ENCODE data around the gene GAD2. TPM values are rescaled to one million over a fixed set of nuclear protein-coding genes. Genes with fewer than 3 reads are reported as not detected.
A peak's percentile ranks its signal among the peaks of the same experiment; 100 is the strongest.

The GAD2 gene
- total RNA-seq, 1 experiment from 2014 or later, result not detected

DNA sequence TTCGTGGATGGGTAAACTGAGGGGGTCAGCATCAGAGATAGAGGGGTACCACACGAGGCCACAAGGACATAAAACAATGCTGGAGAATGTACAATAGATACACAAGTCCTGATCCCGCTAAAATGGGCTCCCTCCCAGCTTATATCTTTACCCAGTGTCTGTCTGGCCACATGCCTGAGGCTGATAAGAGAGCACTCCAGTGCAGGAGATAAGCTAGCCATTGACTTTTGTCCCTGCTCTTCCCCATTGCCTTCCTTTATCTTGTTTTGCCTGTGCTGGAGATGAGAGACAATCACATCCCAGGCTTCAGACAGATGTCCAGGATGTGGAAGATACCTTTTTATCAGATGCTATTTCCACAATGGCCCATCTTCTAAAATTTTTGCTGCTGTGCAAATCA, 6.0 kb downstream of the GAD2 start:
- DNase-seq (ENCODE audit: low spot score), result no peak

- DNase-seq (ENCODE audit: low spot score), result no peak
Observed at GRCh38 chr10:26225322-26225721, 8.7 kb downstream of the GAD2 start.

- no peak for DNase-seq (ENCODE audit: low spot score)
Observed at GRCh38 chr10:26227786-26228185, 11.2 kb downstream of the GAD2 start.

- DNase-seq (ENCODE audit: low spot score), result no peak
Observed at GRCh38 chr10:26232174-26232573, 15.6 kb downstream of the GAD2 start.

DNA sequence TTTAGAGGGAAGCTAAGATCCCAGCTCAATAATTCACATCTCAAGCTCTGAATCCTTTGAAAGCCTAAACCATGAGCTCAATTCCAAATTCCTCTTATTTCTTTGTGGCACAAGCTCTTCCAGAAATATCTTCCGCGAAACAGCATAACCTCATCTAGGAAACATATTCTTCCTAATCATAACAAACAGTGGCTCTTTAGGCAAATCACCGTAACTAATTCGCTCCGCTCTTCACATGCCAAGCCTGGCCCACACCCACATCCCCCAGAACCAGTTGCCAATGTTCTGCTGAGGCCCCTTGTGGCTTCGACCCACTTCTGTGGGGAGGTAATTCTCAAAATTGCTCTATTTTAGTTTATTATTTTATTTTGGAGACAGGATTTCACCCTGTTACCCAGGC, 19.2 kb downstream of the GAD2 start:
- DNase-seq (ENCODE audit: low spot score), result no peak

DNA sequence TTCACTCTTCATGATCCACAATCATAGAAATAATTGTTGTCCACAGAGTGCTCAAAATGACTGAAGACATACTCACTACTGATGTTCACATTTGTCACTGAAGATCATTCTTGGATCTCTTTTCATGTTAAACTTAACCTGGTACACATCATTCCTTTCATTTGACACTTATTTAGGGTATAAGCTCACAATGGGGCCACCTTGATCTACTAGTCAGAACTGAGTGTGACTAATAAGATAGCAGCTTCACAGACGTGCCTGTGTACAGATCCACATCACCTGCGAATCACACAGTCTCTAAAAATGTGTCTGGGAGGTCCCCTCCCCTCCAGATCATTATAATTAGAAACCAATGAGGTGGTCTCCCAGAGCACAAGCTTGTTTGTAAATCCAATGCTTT, 21.8 kb downstream of the GAD2 start:
- no peak for DNase-seq (ENCODE audit: low spot score)

DNA sequence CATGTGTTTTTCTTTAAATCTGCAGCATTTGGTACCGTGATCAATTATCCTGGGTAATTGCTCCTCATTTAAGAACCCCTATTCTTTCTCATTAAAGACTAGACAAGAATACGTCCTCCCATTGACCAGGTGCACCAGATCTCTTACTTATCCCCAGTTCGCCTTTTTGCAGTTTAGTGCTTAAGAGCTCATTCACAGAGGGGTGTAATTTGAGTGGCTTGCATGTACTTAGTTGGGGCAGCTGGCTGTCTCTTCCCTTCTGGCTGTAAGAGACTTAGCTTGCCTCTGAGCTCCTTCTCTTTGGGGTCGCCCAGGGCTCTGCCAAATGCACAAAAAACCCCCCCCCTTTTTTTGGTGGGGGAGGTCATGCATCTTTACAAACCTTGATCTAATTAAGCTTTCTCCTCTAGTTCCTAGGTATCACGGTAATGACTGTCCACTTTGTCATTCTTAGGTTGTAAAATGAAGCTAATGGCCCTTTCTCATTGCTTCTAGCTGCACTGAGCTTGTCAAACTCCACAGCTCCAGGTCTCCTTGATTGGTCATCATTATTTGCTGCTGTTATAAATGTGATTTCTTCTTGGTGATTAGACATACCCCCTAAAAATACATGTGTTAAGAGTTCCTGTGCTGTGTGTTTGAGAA, 26.3 kb downstream of the GAD2 start:
- DNase-seq (ENCODE audit: low spot score), result no peak

GRCh38 chr10:26243351-26243720, 26.8 kb downstream of the GAD2 start:
- DNase-seq (ENCODE audit: low spot score), result no peak

- DNase-seq (ENCODE audit: low spot score), result no peak
Observed at GRCh38 chr10:26249681-26250080, 33.1 kb downstream of the GAD2 start.

DNA sequence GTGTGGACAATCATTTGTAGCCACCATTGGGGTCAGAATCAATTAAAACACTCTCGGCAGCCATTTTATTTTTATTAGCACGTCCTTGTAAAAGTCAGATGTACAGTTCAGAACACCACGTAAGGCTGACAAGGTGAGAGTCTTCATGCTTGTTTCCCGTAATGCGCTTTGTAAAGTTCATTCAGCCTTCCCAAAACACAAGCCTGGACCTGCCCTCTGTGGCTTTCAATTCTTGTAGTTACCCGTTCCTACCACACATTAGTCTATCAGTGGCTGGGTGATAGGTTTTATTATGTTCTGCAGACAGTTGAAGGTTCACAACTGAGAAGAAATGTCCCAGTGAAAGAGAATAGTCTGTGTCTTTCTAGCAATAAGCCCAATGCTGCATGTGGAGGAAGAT, 35.4 kb downstream of the GAD2 start:
- no peak for DNase-seq (ENCODE audit: low spot score)

DNA sequence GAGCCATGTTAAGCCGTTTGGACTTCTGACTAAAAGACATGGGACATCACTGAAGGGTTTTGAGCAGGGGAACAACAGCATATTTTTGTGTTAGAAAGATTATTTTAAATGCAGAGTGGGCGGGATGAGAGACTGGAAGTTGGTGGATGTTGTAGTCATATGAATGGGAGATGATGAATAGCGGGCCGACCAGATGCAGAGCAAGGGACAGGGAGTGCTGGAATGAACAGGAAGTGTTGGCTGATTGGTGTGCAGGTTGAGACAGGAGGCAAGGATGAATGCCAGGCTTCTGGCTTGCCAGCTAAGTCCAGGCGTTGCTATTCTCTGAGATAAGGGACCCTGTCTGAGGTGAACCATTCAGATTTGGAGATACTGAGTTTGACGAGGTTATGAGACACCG, 38.0 kb downstream of the GAD2 start:
- DNase-seq (ENCODE audit: low spot score), result no peak

DNA sequence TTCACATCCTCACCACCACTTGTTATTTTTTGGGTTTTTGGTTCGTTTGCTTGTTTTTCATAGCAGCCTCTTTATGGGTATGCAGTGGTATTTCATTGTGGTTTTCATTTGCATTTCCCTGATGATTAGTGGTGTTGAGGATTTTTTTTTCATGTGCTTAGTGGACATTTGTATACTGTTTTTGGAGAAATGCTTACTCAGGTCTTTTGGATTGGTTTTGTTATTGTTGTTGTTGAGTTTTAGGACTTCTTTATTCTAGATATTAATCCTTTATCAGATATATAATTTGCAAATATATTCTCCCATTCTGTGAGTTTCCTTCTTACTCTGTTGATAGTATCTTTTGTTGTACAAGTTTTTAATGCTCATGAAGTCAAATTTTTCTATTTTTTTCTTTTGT, 42.8 kb downstream of the GAD2 start:
- no peak for DNase-seq (ENCODE audit: low spot score)

DNA sequence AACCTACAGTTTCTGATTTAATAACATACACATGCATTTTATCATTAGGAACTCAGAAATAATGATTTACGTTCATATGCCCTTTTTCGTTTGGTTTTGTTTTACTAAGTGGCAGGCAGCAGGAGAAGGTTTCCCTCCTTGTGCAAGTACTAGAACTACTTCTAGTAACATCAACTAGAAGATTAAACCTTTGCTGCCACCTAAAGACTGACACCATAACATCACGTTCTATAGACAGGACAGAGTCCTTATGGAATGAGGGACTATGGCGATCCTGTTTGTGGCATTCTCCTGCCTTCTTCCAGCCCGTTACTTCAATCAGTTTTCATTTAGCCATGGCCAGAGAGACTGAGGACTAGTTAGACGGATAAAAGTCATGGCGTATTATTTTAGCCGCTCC, 53.2 kb downstream of the GAD2 start:
- DNase-seq (ENCODE audit: low spot score), result peak; percentile 63

DNA sequence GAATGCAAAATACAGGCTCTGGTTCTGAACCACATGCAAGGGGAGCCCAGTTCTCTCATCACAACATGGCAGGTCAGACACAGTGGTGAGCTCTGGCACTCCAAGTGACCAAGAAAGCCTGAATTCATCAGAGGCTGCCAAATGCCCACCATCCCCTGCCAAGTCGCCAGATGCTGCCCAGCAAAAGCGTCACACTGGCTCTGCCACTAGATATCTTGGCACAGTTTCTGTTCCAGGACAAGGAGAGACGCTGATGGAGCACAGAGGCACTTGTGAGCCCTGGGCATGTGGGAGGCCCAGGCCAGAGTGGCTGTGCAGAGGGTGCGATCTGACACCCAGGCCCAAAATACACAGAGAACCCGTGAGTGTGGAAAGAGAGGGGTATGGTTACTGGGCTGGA, 57.8 kb downstream of the GAD2 start:
- no peak for DNase-seq (ENCODE audit: low spot score)

GRCh38 chr10:26278295-26278694, 61.7 kb downstream of the GAD2 start:
- no peak for DNase-seq (ENCODE audit: low spot score)

GRCh38 chr10:26290236-26290635, 73.7 kb downstream of the GAD2 start:
- no peak for DNase-seq (ENCODE audit: low spot score)

- DNase-seq (ENCODE audit: low spot score), result no peak
Observed at GRCh38 chr10:26291721-26292480, 75.3 kb downstream of the GAD2 start.

- no peak for DNase-seq (ENCODE audit: low spot score)
Observed at GRCh38 chr10:26296360-26296759, 79.8 kb downstream of the GAD2 start.

DNA sequence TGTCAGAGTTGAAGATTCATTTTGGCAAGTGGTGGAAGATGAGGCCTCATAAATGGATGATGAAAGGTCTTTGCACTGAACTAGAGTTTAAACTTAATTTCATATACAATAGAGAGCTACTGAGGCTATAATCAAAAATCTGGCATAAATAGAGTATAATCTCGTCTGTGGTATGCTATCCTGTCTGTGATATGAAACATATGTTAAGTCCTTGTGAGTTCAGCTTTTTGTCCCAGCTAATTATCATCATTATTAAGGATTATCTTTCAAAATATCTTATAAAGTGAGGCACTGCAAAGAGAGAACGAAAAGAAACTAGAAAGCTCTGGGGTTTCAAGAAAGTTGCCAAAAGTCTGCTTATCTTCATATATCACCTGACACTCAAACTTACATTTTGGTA, 83.4 kb downstream of the GAD2 start:
- DNase-seq (ENCODE audit: low spot score), result no peak

DNA sequence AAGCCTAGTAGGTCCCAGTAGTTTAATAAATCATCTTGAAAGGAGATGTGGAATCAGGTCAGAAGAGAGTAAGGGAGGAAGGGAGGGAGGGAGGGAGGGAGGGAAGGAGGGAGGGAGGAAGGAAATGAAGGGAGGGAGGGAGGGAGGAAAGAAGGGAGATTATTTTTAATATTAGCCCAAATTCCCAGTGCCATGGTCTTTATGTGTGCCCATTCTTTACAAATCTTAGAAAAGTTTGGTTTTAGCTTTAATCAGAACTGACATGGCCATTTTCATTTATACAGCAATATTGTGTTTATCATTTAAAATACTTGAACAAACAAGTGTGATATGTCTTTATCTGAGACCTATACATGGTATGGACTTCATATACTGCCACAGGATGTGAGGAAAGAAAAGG, 86.8 kb downstream of the GAD2 start:
- no peak for DNase-seq (ENCODE audit: low spot score)

GRCh38 chr10:26310361-26310760, 93.8 kb downstream of the GAD2 start:
- DNase-seq (ENCODE audit: low spot score), result no peak

GRCh38 chr10:26311383-26311940, 94.9 kb downstream of the GAD2 start:
- DNase-seq (ENCODE audit: low spot score), result peak; percentile 7

All from HT-29 (cell line).